ENCODE data around the gene MTERF1. TPM values are rescaled to one million over a fixed set of nuclear protein-coding genes. Genes with fewer than 3 reads are reported as not detected.

Gene MTERF1
- total RNA-seq, 1 donor from 2014 or later = 10.5 TPM

GRCh38 chr7:91915401-91916050 lies 35.0 kb upstream of the MTERF1 start:
- Histone ChIP-seq H3K27me3 (ENCODE audit: control insufficient read depth, insufficient read depth, low read length) (no peaks in the 10 kb centered on the region), H3K36me3 (ENCODE audit: control insufficient read depth, insufficient read depth, low read length) (no peaks in the 10 kb centered on the region), H3K4me3 (ENCODE audit: low read depth, low read length) (no peak overlapping the region)
- no peak for TF ChIP-seq CTCF (IDR thresholded peaks at IDR 0.05; ENCODE audit: insufficient read depth, low read length, poor library complexity, severe bottlenecking)
- DNase-seq (ENCODE audit: low read depth) = no peak

GRCh38 chr7:91913612-91914011 lies 33.1 kb upstream of the MTERF1 start:
- DNase-seq (ENCODE audit: low read depth) = no peak
- no peak for TF ChIP-seq CTCF (IDR thresholded peaks at IDR 0.05; ENCODE audit: insufficient read depth, low read length, poor library complexity, severe bottlenecking)
- Histone ChIP-seq H3K4me3 (ENCODE audit: low read depth, low read length) (no peak overlapping the region), H3K36me3 (ENCODE audit: control insufficient read depth, insufficient read depth, low read length) (no peaks in the 10 kb centered on the region), H3K27me3 (ENCODE audit: control insufficient read depth, insufficient read depth, low read length) (no peaks in the 10 kb centered on the region)

- no peak for DNase-seq (ENCODE audit: low read depth)
- no peak for TF ChIP-seq CTCF (IDR thresholded peaks at IDR 0.05; ENCODE audit: insufficient read depth, low read length, poor library complexity, severe bottlenecking)
- H3K27me3 ChIP-seq (ENCODE audit: control insufficient read depth, insufficient read depth, low read length) = no peaks in the 10 kb centered on the region
- H3K36me3 ChIP-seq (ENCODE audit: control insufficient read depth, insufficient read depth, low read length) = no peaks in the 10 kb centered on the region
- no peak overlapping the region for H3K4me3 ChIP-seq (ENCODE audit: low read depth, low read length)
Measured at GRCh38 chr7:91912494-91912893, 32.0 kb upstream of the MTERF1 start.

- H3K36me3 ChIP-seq (ENCODE audit: control insufficient read depth, insufficient read depth, low read length) = no peaks in the 10 kb centered on the region
Measured at GRCh38 chr7:91911121-91911520, 30.6 kb upstream of the MTERF1 start.

GRCh38 chr7:91910171-91910570 lies 29.7 kb upstream of the MTERF1 start:
- Histone ChIP-seq H3K4me3 (ENCODE audit: low read depth, low read length) (no peak overlapping the region), H3K27me3 (ENCODE audit: control insufficient read depth, insufficient read depth, low read length) (no peaks in the 10 kb centered on the region), H3K36me3 (ENCODE audit: control insufficient read depth, insufficient read depth, low read length) (no peaks in the 10 kb centered on the region)
- DNase-seq (ENCODE audit: low read depth) = no peak
- no peak for TF ChIP-seq CTCF (IDR thresholded peaks at IDR 0.05; ENCODE audit: insufficient read depth, low read length, poor library complexity, severe bottlenecking)

More at GRCh38 chr7:91911121-91911520, 30.6 kb upstream of the MTERF1 start:
- H3K4me3 ChIP-seq (ENCODE audit: low read depth, low read length) = no peak overlapping the region
- no peak for DNase-seq (ENCODE audit: low read depth)
- H3K27me3 ChIP-seq (ENCODE audit: control insufficient read depth, insufficient read depth, low read length) = no peaks in the 10 kb centered on the region
- no peak for TF ChIP-seq CTCF (IDR thresholded peaks at IDR 0.05; ENCODE audit: insufficient read depth, low read length, poor library complexity, severe bottlenecking)

GRCh38 chr7:91899563-91899962 lies 19.1 kb upstream of the MTERF1 start:
- no peak for DNase-seq (ENCODE audit: low read depth)
- H3K4me3 ChIP-seq (ENCODE audit: low read depth, low read length) = no peak overlapping the region
- H3K36me3 ChIP-seq (ENCODE audit: control insufficient read depth, insufficient read depth, low read length) = no peaks in the 10 kb centered on the region
- TF ChIP-seq CTCF (IDR thresholded peaks at IDR 0.05; ENCODE audit: insufficient read depth, low read length, poor library complexity, severe bottlenecking) = no peak
- no peaks in the 10 kb centered on the region for H3K27me3 ChIP-seq (ENCODE audit: control insufficient read depth, insufficient read depth, low read length)

Data from kidney epithelial cell (primary cell).